Neuronal stem cell (in vitro differentiated cells): Measurements from ENCODE around the gene DACH2. TPM values are rescaled to one million over a fixed set of nuclear protein-coding genes. Genes with fewer than 3 reads are reported as not detected.
A peak's percentile ranks its signal among the peaks of the same experiment; 100 is the strongest.

Experiments
- DNase-seq: peaks from one replicate; pipeline ENCODE4 v3.0.0-alpha.2; 2013; ENCODE audit warnings: low spot score
- H2AFZ ChIP-seq: one replicate; pipeline ENCODE4 v1.6.1; 2013; ENCODE audit warnings: mild to moderate bottlenecking, low read length, inconsistent platforms
- H2AK5ac ChIP-seq: 2 replicates; pipeline ENCODE4 v1.6.1; 2013; ENCODE audit warnings: low read depth, mild to moderate bottlenecking, inconsistent platforms, low read length, moderate library complexity, mixed read lengths
- H2BK120ac ChIP-seq: 2 replicates; pipeline ENCODE4 v1.6.1; 2013; ENCODE audit warnings: low read depth, mild to moderate bottlenecking, inconsistent platforms, low read length, moderate library complexity, mixed read lengths
- H2BK12ac ChIP-seq: one replicate; pipeline ENCODE4 v1.6.1; 2013; ENCODE audit warnings: low read length, inconsistent platforms
- H2BK15ac ChIP-seq: 2 replicates; pipeline ENCODE4 v1.6.1; 2013; ENCODE audit warnings: mild to moderate bottlenecking, low read length, inconsistent platforms, mixed read lengths
- H2BK5ac ChIP-seq: one replicate; pipeline ENCODE4 v1.6.1; 2013; ENCODE audit warnings: inconsistent platforms, mild to moderate bottlenecking, low read length, moderate library complexity
- H3K14ac ChIP-seq: one replicate; pipeline ENCODE4 v1.6.1; 2013; ENCODE audit warnings: low read length, inconsistent platforms
- H3K18ac ChIP-seq: 2 replicates; pipeline ENCODE4 v1.6.1; 2013; ENCODE audit warnings: low read length, inconsistent platforms
- H3K23ac ChIP-seq: 2 replicates; pipeline ENCODE4 v1.6.1; 2013; ENCODE audit warnings: low read depth, mild to moderate bottlenecking, mixed read lengths, low read length, inconsistent platforms; ENCODE audit not compliant: poor library complexity
- H3K27ac ChIP-seq: replicated peaks from 3 replicates; pipeline ENCODE4 v1.5.1; 2013; ENCODE audit warnings: low read length, inconsistent platforms
- H3K27me3 ChIP-seq, 3 experiments: 2 replicates each; pipeline ENCODE4 v1.6.1; 2013; ENCODE audit warnings: low read length in 3 of 3, mild to moderate bottlenecking in 2 of 3, inconsistent platforms in 1 of 3, low read depth in 1 of 3, mixed read lengths in 1 of 3, moderate library complexity in 1 of 3; ENCODE audit not compliant: control insufficient read depth in 3 of 3, insufficient read depth in 3 of 3
- H3K36me3 ChIP-seq, 2 donors: replicated peaks in 1 of 2; 2 replicates each; pipeline ENCODE4 v1.6.1; 2013; ENCODE audit warnings: low read length in 2 of 2; ENCODE audit not compliant: control insufficient read depth in 2 of 2, insufficient read depth in 2 of 2
- H3K4ac ChIP-seq: 2 replicates; pipeline ENCODE4 v1.6.1; 2013; ENCODE audit warnings: inconsistent platforms, mild to moderate bottlenecking, low read length, moderate library complexity
- H3K4me1 ChIP-seq, 2 donors: 1 replicate in 1 of 2; 2 replicates in 1 of 2; pipeline ENCODE4 v1.6.1; 2013; ENCODE audit warnings: low read length in 2 of 2, low read depth in 1 of 2; ENCODE audit not compliant: control insufficient read depth in 2 of 2, insufficient read depth in 1 of 2
- H3K4me2 ChIP-seq: one replicate; pipeline ENCODE4 v1.6.1; 2013; ENCODE audit warnings: mild to moderate bottlenecking, low read length, inconsistent platforms; ENCODE audit not compliant: insufficient read depth, poor library complexity, severe bottlenecking
- H3K4me3 ChIP-seq, 2 donors: 2 replicates each; pipeline ENCODE4 v1.5.1; 2013; ENCODE audit warnings: low read length in 2 of 2, mild to moderate bottlenecking in 2 of 2, inconsistent platforms in 1 of 2, moderate library complexity in 1 of 2
- H3K79me1 ChIP-seq: one replicate; pipeline ENCODE4 v1.6.1; 2013; ENCODE audit warnings: low read depth, mild to moderate bottlenecking, inconsistent platforms, low read length, moderate library complexity
- H3K9ac ChIP-seq: one replicate; pipeline ENCODE4 v1.6.1; 2013; ENCODE audit warnings: mild to moderate bottlenecking, low read depth, low read length, inconsistent platforms; ENCODE audit not compliant: poor library complexity
- H3K9me3 ChIP-seq, 2 donors: replicated peaks in 1 of 2; 2 replicates each; pipeline versions ENCODE3 to v1.6.1; 2013; ENCODE audit warnings: low read length in 2 of 2, mild to moderate bottlenecking in 2 of 2, inconsistent platforms in 1 of 2, low read depth in 1 of 2, mixed read lengths in 1 of 2, moderate library complexity in 1 of 2; ENCODE audit not compliant: control insufficient read depth in 2 of 2, insufficient read depth in 1 of 2
- H4K8ac ChIP-seq: one replicate; pipeline ENCODE4 v1.6.1; 2013; ENCODE audit warnings: low read depth, mild to moderate bottlenecking, inconsistent platforms, low read length, moderate library complexity
- H4K91ac ChIP-seq: one replicate; pipeline ENCODE4 v1.6.1; 2013; ENCODE audit warnings: low read length, low read depth, mild to moderate bottlenecking, inconsistent platforms; ENCODE audit not compliant: poor library complexity
- WGBS, 2 donors: extraction: QIAGEN DNeasy Blood & Tissue Kit; methylation state at CpG; one replicate each; pipeline ENCODE4 v1.1.7; 2013; ENCODE audit warnings: missing lambda C conversion rate in 2 of 2, mixed read lengths in 1 of 2; ENCODE audit not compliant: insufficient read length in 2 of 2, insufficient replicate concordance in 1 of 2; ENCODE audit errors: extremely low coverage in 2 of 2; 5-methylcytosine and 5-hydroxymethylcytosine counted together
- polyA plus RNA-seq, 2 experiments: library from polyadenylated mRNA; stranded (reverse); fragments of 200-250 nt; gene quantifications; one replicate each; pipeline ENCODE4 v1.2.3, GENCODE V29; 2013

Gene DACH2
- 2.7 TPM for polyA plus RNA-seq (2013, experiment 1 of 2)
- polyA plus RNA-seq (2013, experiment 2 of 2): 2.8 TPM

DNA sequence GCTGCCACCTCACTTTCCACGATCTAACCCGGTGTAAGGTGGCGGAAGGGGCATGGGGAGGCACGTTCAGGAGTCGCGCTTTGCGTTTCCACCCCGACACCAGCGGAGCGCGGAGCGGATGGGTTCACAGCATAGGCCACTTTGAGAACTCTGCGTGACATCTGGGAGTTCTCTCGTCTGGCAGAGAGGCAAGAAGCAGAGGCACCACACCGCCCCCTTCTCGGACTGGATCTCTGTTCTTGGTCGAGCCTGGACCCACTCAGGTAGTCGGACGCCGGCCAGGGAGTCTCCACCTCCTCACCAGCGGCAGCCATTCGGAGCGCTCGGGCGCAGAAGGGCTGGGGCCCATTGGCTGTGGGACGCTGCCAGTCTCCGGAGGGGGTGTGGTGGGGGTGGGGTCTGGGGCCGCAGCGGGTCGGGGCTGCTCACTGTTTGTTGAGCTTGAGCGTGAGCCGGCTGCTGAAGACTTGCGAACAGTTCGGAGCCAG, at the start of gene DACH2:
Gene DACH2, plus strand, starts transcription at position 428 of the 488 bp plus-strand sequence.
- H3K9ac ChIP-seq: no peak within 1 kb of the TSS
- no peaks in the 10 kb centered on the region for H3K4me1 ChIP-seq
- no peak within 1 kb of the TSS for H3K27ac ChIP-seq
- H2BK120ac ChIP-seq: no peak within 1 kb of the TSS
- peak within 1 kb of the TSS; percentile 17 for H4K8ac ChIP-seq
- H3K14ac ChIP-seq: no peak within 1 kb of the TSS
- DNase-seq: peak; percentile 74
- WGBS, 2 donors: no CpG with 5 or more reads among the region's 34 CpGs
- H2BK15ac ChIP-seq: no peak within 1 kb of the TSS
- H3K9me3 ChIP-seq: no peaks in the 10 kb centered on the region
- H3K4me2 ChIP-seq: peak within 1 kb of the TSS; percentile 73
- H3K4me3 ChIP-seq: peak within 1 kb of the TSS; percentile 64 to 89
- no peaks in the 10 kb centered on the region for H3K79me1 ChIP-seq
- H2AK5ac ChIP-seq: no peak within 1 kb of the TSS
- H2AFZ ChIP-seq: peak within 1 kb of the TSS; percentile 95
- no peak within 1 kb of the TSS for H3K4ac ChIP-seq
- H3K18ac ChIP-seq: peak within 1 kb of the TSS; percentile 64
- H3K23ac ChIP-seq: no peak within 1 kb of the TSS
- no peaks in the 10 kb centered on the region for H3K36me3 ChIP-seq
- H4K91ac ChIP-seq: no peak within 1 kb of the TSS
- no peak within 1 kb of the TSS for H2BK5ac ChIP-seq
- peaks cover 0 to 39% (median 16%) of the 10 kb centered on the region in 3 experiments for H3K27me3 ChIP-seq
- H2BK12ac ChIP-seq: peak within 1 kb of the TSS; percentile 58

GRCh38 chrX:86102341-86102740, 45.9 kb upstream of the DACH2 start:
- H3K4me3 ChIP-seq: no peak overlapping the region
- DNase-seq: no peak
- H3K4me1 ChIP-seq: no peaks in the 10 kb centered on the region
- no peak overlapping the region for H4K91ac ChIP-seq
- no peaks in the 10 kb centered on the region for H3K9me3 ChIP-seq
- H2BK12ac ChIP-seq: no peak overlapping the region
- H2AK5ac ChIP-seq: no peak overlapping the region
- no peak overlapping the region for H2BK15ac ChIP-seq
- H3K79me1 ChIP-seq: no peaks in the 10 kb centered on the region
- no peak overlapping the region for H3K9ac ChIP-seq
- H3K14ac ChIP-seq: no peak overlapping the region
- H3K4ac ChIP-seq: no peak overlapping the region
- no peak overlapping the region for H3K18ac ChIP-seq
- H3K27me3 ChIP-seq: no peaks in the 10 kb centered on the region
- no peak overlapping the region for H2BK120ac ChIP-seq
- no peak overlapping the region for H2BK5ac ChIP-seq
- no peak overlapping the region for H3K4me2 ChIP-seq
- H4K8ac ChIP-seq: no peak overlapping the region
- H3K27ac ChIP-seq: no peak overlapping the region
- no peak overlapping the region for H3K23ac ChIP-seq
- H3K36me3 ChIP-seq: no peaks in the 10 kb centered on the region
- WGBS, 2 donors: no CpG with 5 or more reads among the region's 2 CpGs
- no peak overlapping the region for H2AFZ ChIP-seq

GRCh38 chrX:86103061-86103460, 45.2 kb upstream of the DACH2 start:
- Histone ChIP-seq H3K4me1 (no peaks in the 10 kb centered on the region), H3K27ac (no peak overlapping the region)
- no CpG with 5 or more reads among the region's 1 CpG for WGBS, 2 donors

GRCh38 chrX:86104526-86104925, 43.7 kb upstream of the DACH2 start:
- Histone ChIP-seq H2BK15ac (no peak overlapping the region), H3K36me3 (no peaks in the 10 kb centered on the region), H4K91ac (no peak overlapping the region), H2BK12ac (no peak overlapping the region), H3K23ac (no peak overlapping the region), H3K79me1 (no peaks in the 10 kb centered on the region), H3K9ac (no peak overlapping the region), H2AK5ac (no peak overlapping the region), H2AFZ (no peak overlapping the region), H4K8ac (no peak overlapping the region), H3K27me3 (no peaks in the 10 kb centered on the region), H3K4me3 (no peak overlapping the region), H2BK5ac (no peak overlapping the region), H3K4ac (no peak overlapping the region), H2BK120ac (no peak overlapping the region), H3K14ac (no peak overlapping the region), H3K4me1 (no peaks in the 10 kb centered on the region), H3K9me3 (no peaks in the 10 kb centered on the region), H3K4me2 (no peak overlapping the region), H3K18ac (no peak overlapping the region), H3K27ac (no peak overlapping the region)
- no peak for DNase-seq
- no CpG with 5 or more reads among the region's 1 CpG for WGBS, 2 donors

More at GRCh38 chrX:86103061-86103460, 45.2 kb upstream of the DACH2 start:
- H4K8ac ChIP-seq: no peak overlapping the region
- H4K91ac ChIP-seq: no peak overlapping the region
- H3K79me1 ChIP-seq: no peaks in the 10 kb centered on the region
- H2AFZ ChIP-seq: no peak overlapping the region
- H3K27me3 ChIP-seq: no peaks in the 10 kb centered on the region
- no peak overlapping the region for H2AK5ac ChIP-seq
- no peak overlapping the region for H2BK12ac ChIP-seq
- H2BK15ac ChIP-seq: no peak overlapping the region
- no peak overlapping the region for H3K14ac ChIP-seq
- H3K18ac ChIP-seq: no peak overlapping the region
- H3K4me2 ChIP-seq: no peak overlapping the region
- no peaks in the 10 kb centered on the region for H3K36me3 ChIP-seq
- H3K9ac ChIP-seq: no peak overlapping the region
- DNase-seq: no peak
- H2BK5ac ChIP-seq: no peak overlapping the region
- no peak overlapping the region for H3K4ac ChIP-seq
- H3K4me3 ChIP-seq: no peak overlapping the region
- H3K23ac ChIP-seq: no peak overlapping the region
- no peaks in the 10 kb centered on the region for H3K9me3 ChIP-seq
- H2BK120ac ChIP-seq: no peak overlapping the region
